ENCODE measurements around the gene EMB. TPM values are rescaled to one million over a fixed set of nuclear protein-coding genes. Genes with fewer than 3 reads are reported as not detected.

The EMB gene
- total and polyA plus RNA-seq, 2 of the 4 experiments (the other 2 are of a cell fraction), result 1.2 to 1.4 TPM

Other genes with a start within 250 kb of the EMB start
- gene PARP8, start 225.3 kb upstream of the EMB start, total RNA-seq (2012; rRNA removed), result 8.2 and 8.6 TPM in 2 replicates
- 6.5 and 6.9 TPM in 2 replicates for gene PARP8, start 225.3 kb upstream of the EMB start, polyA plus RNA-seq (2012; rRNA removed)

Measured in IMR-90 (cell line).